ENCODE measurements around the gene PODXL2.

GRCh38 chr3:127647845-127648204, 18.8 kb downstream of the PODXL2 start:
- TF ChIP-seq EZH2 (IDR thresholded peaks at IDR 0.05; ENCODE audit: insufficient read depth, low read length) (no peak), CTCF (IDR thresholded peaks at IDR 0.05; ENCODE audit: insufficient read depth, low read depth, low read length) (no peak)

Measured in astrocyte (in vitro differentiated cells and primary cell).